HepG2 (cell line): Measurements from ENCODE around the gene SLC13A5. TPM values are rescaled to one million over a fixed set of nuclear protein-coding genes. Genes with fewer than 3 reads are reported as not detected.

Experiments used
- ADNP ChIP-seq: sonication (generic); formaldehyde crosslinking; IDR thresholded peaks from 2 replicates; pipeline ENCODE4 v1.4.0; 2020; ENCODE audit warnings: missing genetic modification reagents
- EHMT2 ChIP-seq: fragments of 200-600 bp; sonication (generic); IDR thresholded peaks from 2 replicates; pipeline ENCODE4 v1.7.0; 2017; ENCODE audit warnings: antibody characterized with exemption, low read depth, low read length, borderline replicate concordance
- ETV6 ChIP-seq: sonication (generic); formaldehyde crosslinking; conservative IDR thresholded peaks from 2 replicates; pipeline ENCODE4 v1.4.0; 2020; ENCODE audit warnings: missing genetic modification reagents
- HOXA9 ChIP-seq: sonication (generic); formaldehyde crosslinking; IDR thresholded peaks from 2 replicates; pipeline ENCODE4 v1.8.1; 2022; ENCODE audit warnings: missing genetic modification reagents, mild to moderate bottlenecking, moderate library complexity, borderline replicate concordance
- JARID2 ChIP-seq: sonication (generic); formaldehyde crosslinking; IDR thresholded peaks from 2 replicates; pipeline ENCODE4 v1.8.1; 2023; ENCODE audit warnings: missing genetic modification reagents, inconsistent platforms; ENCODE audit not compliant: insufficient replicate concordance
- MTA3 ChIP-seq: sonication (generic); formaldehyde crosslinking; IDR thresholded peaks from 2 replicates; pipeline ENCODE4 v1.4.0; 2020; ENCODE audit warnings: missing genetic modification reagents
- POLR2G ChIP-seq: fragments of 200-400 bp; formaldehyde crosslinking; IDR thresholded peaks from 2 replicates; pipeline ENCODE4 v1.6.1; 2018; ENCODE audit warnings: mild to moderate bottlenecking, low read depth, low read length, moderate library complexity
- SSRP1 ChIP-seq: IDR thresholded peaks from 2 replicates; pipeline ENCODE4 v1.6.1; 2016; ENCODE audit warnings: control low read depth
- TCF7 ChIP-seq: sonication (generic); IDR thresholded peaks from 2 replicates; pipeline ENCODE4 v1.6.1; 2016; ENCODE audit warnings: antibody characterized with exemption, low read depth
- ZNF136 ChIP-seq: sonication (generic); formaldehyde crosslinking; IDR thresholded peaks from 2 replicates; pipeline ENCODE4 v1.8.1; 2022; ENCODE audit warnings: low read depth, mild to moderate bottlenecking, moderate library complexity, missing genetic modification reagents
- ZNF607 ChIP-seq: sonication (generic); formaldehyde crosslinking; IDR thresholded peaks from 2 replicates; pipeline ENCODE4 v1.5.1; 2020; ENCODE audit warnings: missing genetic modification reagents, mild to moderate bottlenecking, borderline replicate concordance
- ZNF660 ChIP-seq: sonication (generic); formaldehyde crosslinking; IDR thresholded peaks from 2 replicates; pipeline ENCODE4 v1.5.1; 2020; ENCODE audit warnings: mild to moderate bottlenecking, low read depth, missing genetic modification reagents, borderline replicate concordance
- ZNF674 ChIP-seq: sonication (generic); formaldehyde crosslinking; IDR thresholded peaks from 2 replicates; pipeline ENCODE4 v1.5.0; 2020; ENCODE audit warnings: low read depth, mild to moderate bottlenecking, missing genetic modification reagents
- ZNF839 ChIP-seq: sonication (generic); formaldehyde crosslinking; IDR thresholded peaks from 2 replicates; pipeline ENCODE4 v1.4.0; 2020; ENCODE audit warnings: missing genetic modification reagents, mild to moderate bottlenecking, borderline replicate concordance
- polyA plus RNA-seq, 8 experiments: library from polyadenylated mRNA; depleted of rRNA in 3 of 8; stranded (reverse) in 7 of 8; unstranded in 1 of 8; fragments of >200 nt; fragmentation: Illumina TruSeq in 4 of 8; extraction: Trizol in 4 of 8; gene quantifications; 2 replicates each; pipeline versions ENCODE4 v1.2.1 to v1.2.3, GENCODE V29; 2011 to 2016; ENCODE audit warnings: low read depth in 4 of 8, missing spikeins in 1 of 8, mixed read lengths in 1 of 8; ENCODE audit not compliant: insufficient read depth in 1 of 8
- total RNA-seq, 5 experiments: library from RNA; depleted of rRNA; stranded (reverse); fragments of >200 nt; fragmentation: Illumina TruSeq; extraction: Trizol; gene quantifications; 2 replicates each; pipeline ENCODE4 v1.2.3, GENCODE V29; 2016; ENCODE audit warnings: low read depth in 1 of 5
- TF ChIP-seq, protein P1 (sequence below): sonication (generic); formaldehyde crosslinking; IDR thresholded peaks from 2 replicates; pipeline ENCODE4 v1.9.0; 2021; ENCODE audit warnings: missing genetic modification reagents, mild to moderate bottlenecking, borderline replicate concordance
- TF ChIP-seq, protein P2 (sequence below): sonication (generic); formaldehyde crosslinking; IDR thresholded peaks from 2 replicates; pipeline ENCODE4 v1.5.1; 2020; ENCODE audit warnings: mild to moderate bottlenecking, missing genetic modification reagents, moderate library complexity
- TF ChIP-seq, protein P3 (sequence below): sonication (generic); formaldehyde crosslinking; IDR thresholded peaks from 2 replicates; pipeline ENCODE4 v1.8.0; 2023; ENCODE audit warnings: mild to moderate bottlenecking, missing genetic modification reagents
- TF ChIP-seq, protein P4 (sequence below): sonication (generic); formaldehyde crosslinking; IDR thresholded peaks from 2 replicates; pipeline ENCODE4 v1.5.1; 2020; ENCODE audit warnings: mild to moderate bottlenecking, missing genetic modification reagents, borderline replicate concordance

SLC13A5 gene
- total and polyA plus RNA-seq, 2 of the 13 experiments (the other 11 are each of a cell fraction or from before 2014, with no cell fraction given): 42.8 to 310 TPM

DNA sequence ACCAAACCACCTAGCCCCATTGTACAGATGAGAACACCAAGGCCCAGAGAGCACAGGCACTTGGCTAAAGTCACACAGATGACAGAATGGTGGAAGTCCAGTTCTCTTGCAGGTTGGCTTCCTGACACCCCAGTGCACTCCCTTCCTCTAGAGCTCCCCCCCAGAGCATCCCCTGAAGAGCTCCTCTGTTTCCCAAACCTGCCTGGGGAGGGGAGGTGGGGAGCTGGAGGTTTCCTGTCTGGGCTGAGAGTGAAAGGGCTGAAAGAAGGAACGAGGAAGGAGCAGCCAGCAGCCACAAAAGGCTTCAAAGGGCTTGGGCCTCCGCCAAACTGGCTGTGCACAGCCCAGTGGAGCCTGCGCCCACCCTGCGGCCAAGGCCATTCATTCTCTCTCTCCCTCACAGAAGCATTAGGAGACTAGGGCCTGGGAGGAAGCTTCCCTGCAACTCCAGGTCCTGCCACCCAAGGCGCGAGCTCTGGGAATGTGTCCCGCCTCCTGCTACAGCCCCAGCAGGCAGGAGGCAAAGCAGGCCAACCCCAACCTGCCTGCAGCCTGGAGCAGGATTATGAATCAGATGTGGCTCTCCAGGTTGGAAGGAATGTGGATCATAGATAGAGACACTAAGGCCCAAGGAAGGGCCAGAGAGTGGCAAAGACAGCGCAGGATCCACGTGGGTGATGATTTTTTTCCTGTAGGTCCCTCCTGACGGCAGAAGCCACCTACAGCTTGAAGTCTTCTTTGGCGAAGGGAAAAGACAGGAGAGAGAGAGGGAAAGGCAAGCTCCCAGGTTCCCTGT, 913 bp downstream of the SLC13A5 start (continued):
- TF ChIP-seq EHMT2: 0 out of 2 replicates have a peak, but pooled peaks have one; percentile 53
- TF ChIP-seq JARID2: no peak
- TF ChIP-seq ZNF136 (CRISPR knock-in tag): 0 out of 2 replicates have a peak, but pooled peaks have one; percentile 64
- TF ChIP-seq, protein P1, sequence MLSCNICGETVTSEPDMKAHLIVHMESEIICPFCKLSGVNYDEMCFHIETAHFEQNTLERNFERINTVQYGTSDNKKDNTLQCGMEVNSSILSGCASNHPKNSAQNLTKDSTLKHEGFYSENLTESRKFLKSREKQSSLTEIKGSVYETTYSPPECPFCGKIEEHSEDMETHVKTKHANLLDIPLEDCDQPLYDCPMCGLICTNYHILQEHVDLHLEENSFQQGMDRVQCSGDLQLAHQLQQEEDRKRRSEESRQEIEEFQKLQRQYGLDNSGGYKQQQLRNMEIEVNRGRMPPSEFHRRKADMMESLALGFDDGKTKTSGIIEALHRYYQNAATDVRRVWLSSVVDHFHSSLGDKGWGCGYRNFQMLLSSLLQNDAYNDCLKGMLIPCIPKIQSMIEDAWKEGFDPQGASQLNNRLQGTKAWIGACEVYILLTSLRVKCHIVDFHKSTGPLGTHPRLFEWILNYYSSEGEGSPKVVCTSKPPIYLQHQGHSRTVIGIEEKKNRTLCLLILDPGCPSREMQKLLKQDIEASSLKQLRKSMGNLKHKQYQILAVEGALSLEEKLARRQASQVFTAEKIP (CRISPR knock-in tag): no peak
- peak; percentile 86 for TF ChIP-seq ADNP
- peak; percentile 63; the same call in 1 of the 2 replicates for TF ChIP-seq POLR2G
- TF ChIP-seq, protein P2, sequence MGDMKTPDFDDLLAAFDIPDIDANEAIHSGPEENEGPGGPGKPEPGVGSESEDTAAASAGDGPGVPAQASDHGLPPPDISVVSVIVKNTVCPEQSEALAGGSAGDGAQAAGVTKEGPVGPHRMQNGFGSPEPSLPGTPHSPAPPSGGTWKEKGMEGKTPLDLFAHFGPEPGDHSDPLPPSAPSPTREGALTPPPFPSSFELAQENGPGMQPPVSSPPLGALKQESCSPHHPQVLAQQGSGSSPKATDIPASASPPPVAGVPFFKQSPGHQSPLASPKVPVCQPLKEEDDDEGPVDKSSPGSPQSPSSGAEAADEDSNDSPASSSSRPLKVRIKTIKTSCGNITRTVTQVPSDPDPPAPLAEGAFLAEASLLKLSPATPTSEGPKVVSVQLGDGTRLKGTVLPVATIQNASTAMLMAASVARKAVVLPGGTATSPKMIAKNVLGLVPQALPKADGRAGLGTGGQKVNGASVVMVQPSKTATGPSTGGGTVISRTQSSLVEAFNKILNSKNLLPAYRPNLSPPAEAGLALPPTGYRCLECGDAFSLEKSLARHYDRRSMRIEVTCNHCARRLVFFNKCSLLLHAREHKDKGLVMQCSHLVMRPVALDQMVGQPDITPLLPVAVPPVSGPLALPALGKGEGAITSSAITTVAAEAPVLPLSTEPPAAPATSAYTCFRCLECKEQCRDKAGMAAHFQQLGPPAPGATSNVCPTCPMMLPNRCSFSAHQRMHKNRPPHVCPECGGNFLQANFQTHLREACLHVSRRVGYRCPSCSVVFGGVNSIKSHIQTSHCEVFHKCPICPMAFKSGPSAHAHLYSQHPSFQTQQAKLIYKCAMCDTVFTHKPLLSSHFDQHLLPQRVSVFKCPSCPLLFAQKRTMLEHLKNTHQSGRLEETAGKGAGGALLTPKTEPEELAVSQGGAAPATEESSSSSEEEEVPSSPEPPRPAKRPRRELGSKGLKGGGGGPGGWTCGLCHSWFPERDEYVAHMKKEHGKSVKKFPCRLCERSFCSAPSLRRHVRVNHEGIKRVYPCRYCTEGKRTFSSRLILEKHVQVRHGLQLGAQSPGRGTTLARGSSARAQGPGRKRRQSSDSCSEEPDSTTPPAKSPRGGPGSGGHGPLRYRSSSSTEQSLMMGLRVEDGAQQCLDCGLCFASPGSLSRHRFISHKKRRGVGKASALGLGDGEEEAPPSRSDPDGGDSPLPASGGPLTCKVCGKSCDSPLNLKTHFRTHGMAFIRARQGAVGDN (CRISPR knock-in tag): peak; percentile 92
- TF ChIP-seq ZNF839 (CRISPR knock-in tag): 0 out of 2 replicates have a peak, but pooled peaks have one; percentile 16
- TF ChIP-seq SSRP1 (CRISPR knock-in tag): peak; percentile 96; the same call in 1 of the 2 replicates
- TF ChIP-seq ETV6: no peak
- TF ChIP-seq, protein P3, sequence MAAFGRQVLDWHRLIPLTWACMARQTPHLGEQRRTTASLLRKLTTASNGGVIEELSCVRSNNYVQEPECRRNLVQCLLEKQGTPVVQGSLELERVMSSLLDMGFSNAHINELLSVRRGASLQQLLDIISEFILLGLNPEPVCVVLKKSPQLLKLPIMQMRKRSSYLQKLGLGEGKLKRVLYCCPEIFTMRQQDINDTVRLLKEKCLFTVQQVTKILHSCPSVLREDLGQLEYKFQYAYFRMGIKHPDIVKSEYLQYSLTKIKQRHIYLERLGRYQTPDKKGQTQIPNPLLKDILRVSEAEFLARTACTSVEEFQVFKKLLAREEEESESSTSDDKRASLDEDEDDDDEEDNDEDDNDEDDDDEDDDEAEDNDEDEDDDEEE (CRISPR knock-in tag): no peak
- TF ChIP-seq ZNF674 (CRISPR knock-in tag): peak; percentile 60; the same call in 1 of the 2 replicates
- 0 out of 2 replicates have a peak, but pooled peaks have one; percentile 6 for TF ChIP-seq ZNF660
- TF ChIP-seq MTA3 (CRISPR knock-in tag): no peak
- TF ChIP-seq ZNF607 (CRISPR knock-in tag): 0 out of 2 replicates have a peak, but pooled peaks have one; percentile 17
- TF ChIP-seq TCF7: peak; percentile 26; the same call in 1 of the 2 replicates
- TF ChIP-seq HOXA9 (CRISPR knock-in tag): 0 out of 2 replicates have a peak, but pooled peaks have one; percentile 47
- TF ChIP-seq, protein P4, sequence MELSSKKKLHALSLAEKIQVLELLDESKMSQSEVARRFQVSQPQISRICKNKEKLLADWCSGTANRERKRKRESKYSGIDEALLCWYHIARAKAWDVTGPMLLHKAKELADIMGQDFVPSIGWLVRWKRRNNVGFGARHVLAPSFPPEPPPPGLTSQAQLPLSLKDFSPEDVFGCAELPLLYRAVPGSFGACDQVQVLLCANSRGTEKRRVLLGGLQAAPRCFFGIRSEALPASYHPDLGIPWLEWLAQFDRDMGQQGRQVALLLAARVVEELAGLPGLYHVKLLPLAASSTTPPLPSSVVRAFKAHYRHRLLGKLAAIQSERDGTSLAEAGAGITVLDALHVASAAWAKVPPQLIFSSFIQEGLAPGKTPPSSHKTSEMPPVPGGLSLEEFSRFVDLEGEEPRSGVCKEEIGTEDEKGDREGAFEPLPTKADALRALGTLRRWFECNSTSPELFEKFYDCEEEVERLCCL (CRISPR knock-in tag): no peak
